Transverse colon (tissue), 3 donors: ENCODE measurements around the gene MAP3K8.

Experiments
- EP300 ChIP-seq: sonication (generic); formaldehyde crosslinking; IDR thresholded peaks from one replicate; pipeline ENCODE4 v1.6.1; 2017; ENCODE audit warnings: antibody characterized with exemption, low read depth
- POLR2A ChIP-seq: fragments of 450-650 bp; IDR thresholded peaks from one replicate; pipeline ENCODE4 v1.6.1; 2016; ENCODE audit warnings: antibody characterized with exemption, mild to moderate bottlenecking, moderate library complexity
- TF ChIP-seq, protein P1 (sequence below), 5 experiments: fragments of 200-600 bp in 3 of 5; fragments of 450-650 bp in 2 of 5; sonication (generic) in 3 of 5; IDR thresholded peaks; 1 replicate in 2 of 5; 2 replicates in 3 of 5; pipeline ENCODE4 v1.5.1; 2016 to 2017; ENCODE audit warnings: antibody characterized with exemption in 5 of 5, inconsistent platforms in 3 of 5, mild to moderate bottlenecking in 2 of 5, moderate library complexity in 1 of 5

DNA sequence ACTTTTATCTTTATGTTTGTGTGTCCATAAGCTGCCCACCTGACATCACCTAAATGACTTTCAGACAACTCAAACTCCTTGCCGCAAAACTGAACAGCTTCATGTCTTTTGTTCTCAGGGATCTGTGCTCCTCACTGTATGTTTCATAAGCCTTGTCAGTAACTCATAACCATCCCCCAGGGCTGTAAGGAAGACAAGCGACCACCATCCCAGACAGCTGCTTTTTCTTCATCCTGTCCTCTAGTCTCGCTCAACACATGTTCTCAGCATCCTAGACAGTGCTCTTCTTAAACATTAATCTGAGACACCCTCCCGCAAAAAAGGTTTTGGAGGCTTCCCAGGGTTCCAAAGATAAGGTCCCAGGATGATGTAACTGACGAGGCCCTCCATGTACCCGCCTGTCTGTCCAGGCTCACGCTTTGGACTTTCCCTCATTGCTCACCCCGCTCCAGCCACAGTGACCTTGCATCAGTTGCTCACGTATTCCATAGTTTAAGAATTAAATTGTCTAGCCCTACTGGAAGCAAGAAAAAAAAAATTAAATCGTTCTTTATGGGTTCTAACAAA, 69.8 kb downstream of the MAP3K8 start:
- TF ChIP-seq, protein P1, sequence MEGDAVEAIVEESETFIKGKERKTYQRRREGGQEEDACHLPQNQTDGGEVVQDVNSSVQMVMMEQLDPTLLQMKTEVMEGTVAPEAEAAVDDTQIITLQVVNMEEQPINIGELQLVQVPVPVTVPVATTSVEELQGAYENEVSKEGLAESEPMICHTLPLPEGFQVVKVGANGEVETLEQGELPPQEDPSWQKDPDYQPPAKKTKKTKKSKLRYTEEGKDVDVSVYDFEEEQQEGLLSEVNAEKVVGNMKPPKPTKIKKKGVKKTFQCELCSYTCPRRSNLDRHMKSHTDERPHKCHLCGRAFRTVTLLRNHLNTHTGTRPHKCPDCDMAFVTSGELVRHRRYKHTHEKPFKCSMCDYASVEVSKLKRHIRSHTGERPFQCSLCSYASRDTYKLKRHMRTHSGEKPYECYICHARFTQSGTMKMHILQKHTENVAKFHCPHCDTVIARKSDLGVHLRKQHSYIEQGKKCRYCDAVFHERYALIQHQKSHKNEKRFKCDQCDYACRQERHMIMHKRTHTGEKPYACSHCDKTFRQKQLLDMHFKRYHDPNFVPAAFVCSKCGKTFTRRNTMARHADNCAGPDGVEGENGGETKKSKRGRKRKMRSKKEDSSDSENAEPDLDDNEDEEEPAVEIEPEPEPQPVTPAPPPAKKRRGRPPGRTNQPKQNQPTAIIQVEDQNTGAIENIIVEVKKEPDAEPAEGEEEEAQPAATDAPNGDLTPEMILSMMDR (IDR thresholded peaks at IDR 0.05), result no peak
- no peak for TF ChIP-seq POLR2A
- no peak for TF ChIP-seq EP300
